Keratinocyte (primary cell): ENCODE data around the gene MET.

Source experiments
- EZH2 ChIP-seq: IDR thresholded peaks from one replicate; pipeline ENCODE4 v1.6.1; 2012; ENCODE audit warnings: inconsistent platforms, mild to moderate bottlenecking, low read length, moderate library complexity
- TF ChIP-seq, protein P1 (sequence below), 3 experiments: IDR thresholded peaks in 1 of 3; conservative IDR thresholded peaks in 1 of 3; optimal IDR thresholded peaks in 1 of 3; 2 replicates in 2 of 3; 3 replicates in 1 of 3; pipeline versions ENCODE3 to v1.5.1; 2011; ENCODE audit warnings: low read length in 3 of 3, mild to moderate bottlenecking in 3 of 3, moderate library complexity in 2 of 3, control low read depth in 1 of 3, inconsistent platforms in 1 of 3; ENCODE audit not compliant: insufficient read depth in 2 of 3; ENCODE audit errors: extremely low read depth in 1 of 3

DNA sequence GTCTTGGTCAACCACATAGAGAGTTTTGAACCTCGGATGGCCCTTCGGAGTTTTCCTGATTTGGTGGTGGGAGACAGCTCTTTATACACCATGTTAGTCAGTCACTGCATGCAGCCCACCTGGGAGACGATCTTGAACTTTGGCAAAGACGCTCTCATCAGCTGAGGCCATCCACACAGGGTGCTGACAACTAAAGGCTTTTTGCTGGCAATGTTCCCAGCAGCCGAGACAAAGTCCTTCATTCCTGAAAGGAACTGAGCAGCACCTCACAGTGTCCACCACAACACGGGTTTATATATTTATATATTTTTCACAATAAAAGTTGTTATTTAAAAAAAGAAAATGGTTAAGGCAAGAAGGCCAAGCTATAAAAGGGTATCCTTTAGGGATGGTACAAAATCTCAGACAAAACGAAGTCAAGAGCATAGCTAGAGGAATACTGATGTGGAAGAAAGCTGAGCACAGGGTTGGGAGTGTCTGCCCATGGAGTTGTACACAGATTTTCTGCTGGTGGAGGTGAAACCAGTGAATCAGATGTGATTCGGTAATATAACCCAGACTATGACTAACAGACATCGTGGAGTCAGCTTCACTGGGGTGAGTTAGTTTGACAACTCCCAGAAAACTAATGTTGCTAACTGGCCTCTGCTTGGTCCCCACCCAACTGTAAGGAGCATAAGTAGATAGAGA is 163.0 kb downstream of the MET start:
- TF ChIP-seq, protein P1, sequence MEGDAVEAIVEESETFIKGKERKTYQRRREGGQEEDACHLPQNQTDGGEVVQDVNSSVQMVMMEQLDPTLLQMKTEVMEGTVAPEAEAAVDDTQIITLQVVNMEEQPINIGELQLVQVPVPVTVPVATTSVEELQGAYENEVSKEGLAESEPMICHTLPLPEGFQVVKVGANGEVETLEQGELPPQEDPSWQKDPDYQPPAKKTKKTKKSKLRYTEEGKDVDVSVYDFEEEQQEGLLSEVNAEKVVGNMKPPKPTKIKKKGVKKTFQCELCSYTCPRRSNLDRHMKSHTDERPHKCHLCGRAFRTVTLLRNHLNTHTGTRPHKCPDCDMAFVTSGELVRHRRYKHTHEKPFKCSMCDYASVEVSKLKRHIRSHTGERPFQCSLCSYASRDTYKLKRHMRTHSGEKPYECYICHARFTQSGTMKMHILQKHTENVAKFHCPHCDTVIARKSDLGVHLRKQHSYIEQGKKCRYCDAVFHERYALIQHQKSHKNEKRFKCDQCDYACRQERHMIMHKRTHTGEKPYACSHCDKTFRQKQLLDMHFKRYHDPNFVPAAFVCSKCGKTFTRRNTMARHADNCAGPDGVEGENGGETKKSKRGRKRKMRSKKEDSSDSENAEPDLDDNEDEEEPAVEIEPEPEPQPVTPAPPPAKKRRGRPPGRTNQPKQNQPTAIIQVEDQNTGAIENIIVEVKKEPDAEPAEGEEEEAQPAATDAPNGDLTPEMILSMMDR (optimal IDR thresholded peaks at IDR 0.05 in 1 of 3, IDR thresholded peaks at IDR 0.05 in 1 of 3, conservative IDR thresholded peaks at IDR 0.05 in 1 of 3; ENCODE audit: extremely low read depth in 1 of 3, insufficient read depth in 2 of 3, low read length in 3 of 3), result no peak
- TF ChIP-seq EZH2, result no peak
